ENCODE data around the gene SIRPB1. TPM values are rescaled to one million over a fixed set of nuclear protein-coding genes. Genes with fewer than 3 reads are reported as not detected.
"Not testable (repeated sequence)": the region's sequence is repeated elsewhere in the genome, so short reads cannot be mapped to it uniquely, and the experiment has no call there.

SIRPB1 gene
- total RNA-seq, 4 donors from 2014 or later: 1.4 to 5.1 (median 1.9) TPM

DNA sequence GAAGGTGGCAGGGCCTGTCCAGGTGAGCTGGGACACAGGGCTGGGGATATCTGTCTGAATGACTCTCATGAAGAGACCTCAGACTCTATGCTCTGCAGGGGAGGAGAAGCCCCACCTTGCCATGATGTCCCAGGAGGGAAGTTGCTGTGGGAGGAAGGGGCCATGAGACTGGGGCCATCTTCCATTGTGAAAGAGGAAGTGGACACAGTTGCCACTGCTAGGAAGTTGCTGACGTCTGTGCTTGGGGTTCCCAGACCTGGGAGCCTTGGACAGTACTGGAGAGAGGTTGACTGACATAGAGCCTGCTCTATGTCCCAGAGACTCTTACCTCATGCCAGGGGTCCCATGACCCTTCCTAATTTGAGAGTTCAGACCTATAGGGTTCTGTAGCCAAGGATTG is 24.5 kb downstream of the SIRPB1 start:
- TF ChIP-seq EP300 (IDR thresholded peaks at IDR 0.05) (peak in 1 of 2 donors; percentile 9), POLR2A (IDR thresholded peaks at IDR 0.05) (no peak)
- Histone ChIP-seq H3K4me1 (no peaks in the 10 kb centered on the region), H3K27me3 (no peaks in the 10 kb centered on the region), H3K9me3 (no peaks in the 10 kb centered on the region), H3K4me3 (no peak overlapping the region), H3K36me3 (no peaks in the 10 kb centered on the region), H3K27ac (no peak overlapping the region)
- DNase-seq (ENCODE audit: low spot score in 2 of 2): no peak
- WGBS, 2 donors: no CpG with 5 or more reads among the region's 1 CpG

DNA sequence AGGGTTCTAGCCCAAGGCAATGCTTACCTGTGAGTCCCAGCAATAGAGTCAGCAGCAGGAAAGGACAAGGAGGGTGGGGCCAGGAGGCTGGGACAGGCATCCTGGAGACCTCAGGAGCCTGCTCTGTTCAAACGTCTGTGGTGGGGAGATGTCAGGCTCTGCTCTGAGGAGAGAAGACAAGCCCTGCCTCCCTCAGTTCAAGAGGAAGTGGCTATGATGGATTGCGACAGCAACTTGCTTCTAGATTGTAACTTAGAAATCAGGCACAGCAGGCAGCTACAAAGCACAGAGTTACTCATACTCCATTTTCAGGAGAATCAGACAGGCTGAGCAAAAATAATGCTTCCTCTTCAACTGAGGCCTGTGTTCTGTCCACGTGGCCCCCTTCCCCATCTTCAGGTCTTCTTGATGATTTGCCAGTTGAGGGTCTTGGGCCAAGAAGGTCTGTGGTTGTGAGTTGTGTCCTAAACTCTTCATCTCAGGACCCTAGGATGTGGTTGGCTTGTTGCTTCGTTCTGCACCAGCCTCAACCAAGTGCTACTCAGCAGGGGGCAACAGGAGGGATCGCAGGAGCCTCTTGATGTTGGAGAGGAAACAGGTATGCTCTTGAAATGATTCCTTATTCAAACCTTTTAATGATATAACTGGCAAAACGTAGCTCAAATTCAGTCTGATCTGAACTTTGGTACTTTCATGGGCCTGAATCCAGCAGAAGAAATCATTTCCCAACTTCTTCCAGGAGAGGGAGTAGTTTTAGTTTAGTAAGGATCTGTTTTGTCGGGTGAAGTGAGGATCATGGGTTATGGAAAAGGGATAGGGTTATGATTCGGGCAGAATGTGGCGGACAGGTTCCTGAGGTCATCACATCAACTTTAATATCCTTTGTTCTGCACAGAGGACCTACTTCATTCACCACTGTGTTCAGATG is 31.0 kb downstream of the SIRPB1 start:
- Histone ChIP-seq H3K9me3 (no peaks in the 10 kb centered on the region), H3K27me3 (no peaks in the 10 kb centered on the region), H3K27ac (no peak overlapping the region), H3K4me3 (no peak overlapping the region), H3K36me3 (no peaks in the 10 kb centered on the region), H3K4me1 (no peaks in the 10 kb centered on the region)
- 45% methylated on average over 9 of the region's 9 CpGs; no CpG with 5 or more reads in 1 of the 2 donors for WGBS, 2 donors
- TF ChIP-seq EP300 (IDR thresholded peaks at IDR 0.05): peak in 1 of 2 donors; percentile 18
- TF ChIP-seq, protein P1, sequence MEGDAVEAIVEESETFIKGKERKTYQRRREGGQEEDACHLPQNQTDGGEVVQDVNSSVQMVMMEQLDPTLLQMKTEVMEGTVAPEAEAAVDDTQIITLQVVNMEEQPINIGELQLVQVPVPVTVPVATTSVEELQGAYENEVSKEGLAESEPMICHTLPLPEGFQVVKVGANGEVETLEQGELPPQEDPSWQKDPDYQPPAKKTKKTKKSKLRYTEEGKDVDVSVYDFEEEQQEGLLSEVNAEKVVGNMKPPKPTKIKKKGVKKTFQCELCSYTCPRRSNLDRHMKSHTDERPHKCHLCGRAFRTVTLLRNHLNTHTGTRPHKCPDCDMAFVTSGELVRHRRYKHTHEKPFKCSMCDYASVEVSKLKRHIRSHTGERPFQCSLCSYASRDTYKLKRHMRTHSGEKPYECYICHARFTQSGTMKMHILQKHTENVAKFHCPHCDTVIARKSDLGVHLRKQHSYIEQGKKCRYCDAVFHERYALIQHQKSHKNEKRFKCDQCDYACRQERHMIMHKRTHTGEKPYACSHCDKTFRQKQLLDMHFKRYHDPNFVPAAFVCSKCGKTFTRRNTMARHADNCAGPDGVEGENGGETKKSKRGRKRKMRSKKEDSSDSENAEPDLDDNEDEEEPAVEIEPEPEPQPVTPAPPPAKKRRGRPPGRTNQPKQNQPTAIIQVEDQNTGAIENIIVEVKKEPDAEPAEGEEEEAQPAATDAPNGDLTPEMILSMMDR (IDR thresholded peaks at IDR 0.05): no peak
- no peak for TF ChIP-seq POLR2A (IDR thresholded peaks at IDR 0.05)
- DNase-seq (ENCODE audit: low spot score in 2 of 2): no peak

DNA sequence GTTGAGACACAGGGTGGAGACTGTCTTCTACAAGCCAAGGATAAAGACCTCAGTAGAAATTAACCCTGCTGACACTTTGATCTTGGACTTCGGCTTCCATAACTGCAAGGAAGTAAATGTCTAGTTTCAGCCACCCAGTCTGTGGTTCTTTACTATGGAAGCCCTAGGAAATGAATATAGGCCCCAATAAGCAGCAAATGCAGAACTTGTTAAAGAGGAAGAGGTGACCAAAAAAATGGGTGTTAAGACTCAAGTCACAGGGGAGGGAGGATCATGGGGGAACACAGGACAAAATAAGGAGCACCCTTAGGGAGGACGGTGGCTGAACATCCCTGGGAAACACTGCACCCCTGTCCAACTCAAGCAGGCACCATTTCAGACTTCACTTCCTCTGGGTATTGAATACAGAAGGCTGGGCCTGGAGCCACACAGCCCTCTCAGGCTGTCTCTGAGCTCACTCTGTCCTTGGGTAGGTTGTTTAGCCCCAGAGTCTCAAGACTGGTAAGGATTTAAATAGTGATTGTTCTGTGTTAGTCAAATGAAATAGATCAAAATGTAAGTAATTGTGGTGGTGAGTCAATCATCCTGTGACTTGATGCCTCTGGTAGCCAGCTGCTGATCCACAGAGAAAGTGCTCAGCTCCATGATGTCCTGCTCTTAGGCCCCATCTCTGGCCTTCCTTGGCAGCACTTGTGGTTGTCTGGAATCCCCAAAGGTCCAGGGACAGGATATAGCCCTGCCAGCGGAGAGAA is 31.9 kb downstream of the SIRPB1 start:
- H3K4me3 ChIP-seq: no peak overlapping the region
- no peaks in the 10 kb centered on the region for H3K27me3 ChIP-seq
- 80% methylated on average over 3 of the region's 3 CpGs; no CpG with 5 or more reads in 1 of the 2 donors for WGBS, 2 donors
- no peaks in the 10 kb centered on the region for H3K9me3 ChIP-seq
- H3K36me3 ChIP-seq: no peaks in the 10 kb centered on the region
- DNase-seq (ENCODE audit: low spot score in 2 of 2): no peak
- H3K4me1 ChIP-seq: no peaks in the 10 kb centered on the region
- TF ChIP-seq, protein P1 (IDR thresholded peaks at IDR 0.05): no peak
- TF ChIP-seq EP300 (IDR thresholded peaks at IDR 0.05) (no peak), POLR2A (IDR thresholded peaks at IDR 0.05) (no peak)
- no peak overlapping the region for H3K27ac ChIP-seq

DNA sequence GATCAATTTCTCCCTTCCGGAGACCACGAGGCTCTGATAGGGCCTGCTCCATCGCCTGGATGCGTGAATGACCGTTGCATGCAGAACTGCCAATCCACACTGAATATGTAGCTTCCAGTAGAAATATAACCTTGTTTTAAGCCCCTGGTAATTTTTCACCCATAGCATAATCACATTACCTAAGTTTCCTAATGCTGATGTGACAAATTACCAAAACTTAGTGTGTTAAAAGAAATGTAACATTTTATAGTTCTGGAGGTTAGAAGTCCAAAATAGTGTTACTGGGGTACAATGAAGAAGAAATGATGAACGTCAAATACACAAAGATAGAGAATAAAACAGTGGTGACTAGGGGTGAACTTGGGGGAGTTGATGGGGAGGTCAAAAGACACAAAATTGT is 40.3 kb downstream of the SIRPB1 start:
- Histone ChIP-seq H3K4me3 (no peak overlapping the region), H3K4me1 (no peaks in the 10 kb centered on the region), H3K36me3 (no peaks in the 10 kb centered on the region), H3K27ac (no peak overlapping the region), H3K27me3 (no peaks in the 10 kb centered on the region), H3K9me3 (no peaks in the 10 kb centered on the region)
- TF ChIP-seq POLR2A (IDR thresholded peaks at IDR 0.05) (no peak), EP300 (IDR thresholded peaks at IDR 0.05) (no peak)
- TF ChIP-seq, protein P1 (IDR thresholded peaks at IDR 0.05): no peak
- WGBS, 2 donors: 93 to 96% methylated on average over 6 of the region's 6 CpGs
- no peak for DNase-seq (ENCODE audit: low spot score in 2 of 2)

DNA sequence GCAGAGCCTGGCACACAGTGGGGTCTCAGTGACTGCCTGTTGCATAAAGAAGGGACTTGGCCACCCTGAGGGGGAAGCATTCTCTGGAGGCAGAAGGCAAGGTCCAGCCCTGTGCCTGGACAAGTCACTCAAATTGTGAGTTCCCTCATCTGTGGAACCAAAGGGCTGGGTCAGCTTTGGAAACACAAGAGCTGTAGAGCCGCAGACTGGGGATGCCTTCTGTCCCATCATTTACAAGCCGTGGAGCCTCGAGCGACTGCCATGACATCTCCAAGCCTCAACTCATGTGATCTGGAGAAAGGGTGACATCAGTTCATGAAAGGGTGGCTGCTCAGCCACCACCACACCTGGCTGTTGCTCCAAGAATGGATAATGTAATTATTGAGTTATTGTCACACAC is 41.9 kb downstream of the SIRPB1 start:
- WGBS, 2 donors: 90 to 92% methylated on average over 4 of the region's 4 CpGs
- H3K27ac ChIP-seq: no peak overlapping the region
- no peaks in the 10 kb centered on the region for H3K4me1 ChIP-seq
- no peak overlapping the region for H3K4me3 ChIP-seq
- H3K9me3 ChIP-seq: no peaks in the 10 kb centered on the region
- H3K36me3 ChIP-seq: no peaks in the 10 kb centered on the region
- no peaks in the 10 kb centered on the region for H3K27me3 ChIP-seq
- TF ChIP-seq, protein P1 (IDR thresholded peaks at IDR 0.05): no peak
- no peak for TF ChIP-seq POLR2A (IDR thresholded peaks at IDR 0.05)
- TF ChIP-seq EP300 (IDR thresholded peaks at IDR 0.05): no peak
- no peak for DNase-seq (ENCODE audit: low spot score in 2 of 2)

DNA sequence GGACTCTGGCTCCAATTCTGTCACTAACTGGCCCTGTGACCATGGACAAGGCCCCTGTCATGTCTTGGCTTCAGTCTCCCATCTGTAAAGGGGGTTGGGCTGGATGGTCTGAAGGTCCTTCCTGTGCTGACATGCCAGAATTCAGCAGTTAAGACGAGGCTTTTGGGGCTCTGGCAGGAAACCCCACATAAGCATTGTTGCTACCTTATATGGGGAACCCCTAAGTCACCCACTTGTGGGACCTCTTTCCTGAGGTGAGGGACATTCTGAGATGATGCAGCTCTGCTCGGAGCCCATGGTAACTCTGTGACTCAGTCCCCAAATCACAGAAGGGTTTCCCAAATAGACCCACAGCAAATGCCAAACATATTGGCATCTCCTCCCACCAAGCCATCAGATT is 42.5 kb downstream of the SIRPB1 start:
- not testable (repeated sequence) for H3K4me1 ChIP-seq; H3K4me3 ChIP-seq; H3K27ac ChIP-seq; H3K9me3 ChIP-seq; H3K27me3 ChIP-seq; H3K36me3 ChIP-seq; DNase-seq (ENCODE audit: low spot score in 2 of 2)
- 38 to 86% methylated on average over 2 of the region's 2 CpGs for WGBS, 2 donors
